HCT116 (cell line): ENCODE data around the gene KIAA1549. TPM values are rescaled to one million over a fixed set of nuclear protein-coding genes. Genes with fewer than 3 reads are reported as not detected.

Experiments
- ATAC-seq: fragments of 200-7000 bp; cut with Tn5 transposase; 2 replicates; pipeline ENCODE4 v1.9.1; 2020; ENCODE audit warnings: mild to moderate bottlenecking, moderate library complexity
- BruUV-seq: library from RNA; stranded (reverse); fragments of 400-500 nt; replicated peaks from 2 replicates; lab custom pipeline; 2021; lab: Mats Ljungman, UMichigan
- CTCF ChIA-PET: fragments of 300-600 bp; sonication (Branson Sonifier 250); formaldehyde crosslinking; loops from one replicate; lab custom pipeline; 2021; ENCODE audit warnings: antibody characterized with exemption; lab: Charles Lee
- POLR2A ChIA-PET: fragments of 300-600, 350-600 bp; sonication (Branson Sonifier 250); formaldehyde crosslinking; loops from one replicate; lab custom pipeline; 2021; ENCODE audit warnings: antibody characterized with exemption; lab: Charles Lee
- RAD21 ChIA-PET, 2 experiments: fragments of 300-600 bp; sonication (Branson Sonifier 250); formaldehyde crosslinking; loops; one replicate each; lab custom pipeline; 2023; ENCODE audit warnings: low total read pairs in 2 of 2; ENCODE audit not compliant: uncharacterized antibody in 2 of 2, unreplicated experiment in 2 of 2, low non-redundant PET in 1 of 2; lab: Charles Lee
- DNase-seq: peaks from one replicate; pipeline ENCODE4 v3.0.0-alpha.2; 2010; ENCODE audit warnings: low read depth, low spot score
- H2AFZ ChIP-seq: fragments of 200-600 bp; shearing (Covaris generic), sonication (generic); 2 replicates; pipeline ENCODE4 v1.6.1; 2017; ENCODE audit warnings: low read depth, mixed run types, mixed read lengths, antibody characterized with exemption, low read length; ENCODE audit not compliant: poor library complexity, severe bottlenecking
- H3K27ac ChIP-seq: 2 replicates; pipeline ENCODE4 v1.5.1; 2012; ENCODE audit warnings: low read depth, low read length
- H3K27me3 ChIP-seq: fragments of 200-600 bp; sonication (generic); 2 replicates; pipeline ENCODE4 v1.6.1; 2016; ENCODE audit warnings: mixed run types, low read length, mixed read lengths; ENCODE audit not compliant: insufficient read depth
- H3K36me3 ChIP-seq, 2 experiments: fragments of 200-500 bp in 1 of 2; fragments of 200-600 bp in 1 of 2; sonication (Bioruptor generic) in 1 of 2; sonication (generic) in 1 of 2; 2 replicates each; pipeline versions ENCODE4 v1.5.1 to v1.6.1; 2014 to 2016; ENCODE audit warnings: low read length in 2 of 2, inconsistent platforms in 1 of 2, mixed read lengths in 1 of 2, mixed run types in 1 of 2; ENCODE audit not compliant: insufficient read depth in 2 of 2, control insufficient read depth in 1 of 2
- H3K4me1 ChIP-seq, 2 experiments: fragments of 200-600 bp in 1 of 2; sonication (generic) in 1 of 2; 2 replicates each; pipeline versions ENCODE4 v1.5.1 to v1.6.1; 2012 to 2017; ENCODE audit warnings: low read length in 2 of 2, inconsistent platforms in 1 of 2, mild to moderate bottlenecking in 1 of 2, mixed read lengths in 1 of 2, mixed run types in 1 of 2, moderate library complexity in 1 of 2; ENCODE audit not compliant: insufficient read depth in 2 of 2, control insufficient read depth in 1 of 2
- H3K4me2 ChIP-seq: fragments of 200-600 bp; sonication (generic); 2 replicates; pipeline ENCODE4 v1.6.1; 2017; ENCODE audit warnings: mixed run types, low read length, mixed read lengths
- H3K4me3 ChIP-seq, 2 experiments: fragments of 200-600 bp in 1 of 2; sonication (generic) in 1 of 2; replicated peaks in 1 of 2; 2 replicates each; pipeline ENCODE4 v1.5.1; 2011 to 2016; ENCODE audit warnings: low read length in 2 of 2, control low read depth in 1 of 2, low read depth in 1 of 2, mild to moderate bottlenecking in 1 of 2, mixed read lengths in 1 of 2, mixed run types in 1 of 2
- H3K79me2 ChIP-seq: fragments of 200-600 bp; sonication (generic); 2 replicates; pipeline ENCODE4 v1.6.1; 2017; ENCODE audit warnings: mild to moderate bottlenecking, mixed run types, low read length, moderate library complexity, mixed read lengths; ENCODE audit not compliant: insufficient read depth
- H3K9ac ChIP-seq: fragments of 200-600 bp; sonication (generic); 2 replicates; pipeline ENCODE4 v1.6.1; 2016; ENCODE audit warnings: low read length, mixed read lengths
- H3K9me2 ChIP-seq: fragments of 200-600 bp; sonication (generic), shearing (Covaris generic); 2 replicates; pipeline ENCODE4 v1.6.1; 2017; ENCODE audit warnings: mixed run types, mild to moderate bottlenecking, moderate library complexity; ENCODE audit not compliant: insufficient read depth
- H3K9me3 ChIP-seq, 2 experiments: fragments of 200-500 bp in 1 of 2; fragments of 200-600 bp in 1 of 2; sonication (Bioruptor generic) in 1 of 2; sonication (generic) in 1 of 2; 2 replicates each; pipeline ENCODE4 v1.6.1; 2014 to 2017; ENCODE audit warnings: low read length in 2 of 2, mixed read lengths in 2 of 2, inconsistent platforms in 1 of 2, low read depth in 1 of 2, mild to moderate bottlenecking in 1 of 2, mixed run types in 1 of 2, moderate library complexity in 1 of 2; ENCODE audit not compliant: control insufficient read depth in 1 of 2, insufficient read depth in 1 of 2
- H4K20me1 ChIP-seq: fragments of 200-600 bp; sonication (generic), shearing (Covaris generic); 2 replicates; pipeline ENCODE4 v1.6.1; 2017; ENCODE audit warnings: mixed run types, mild to moderate bottlenecking, moderate library complexity; ENCODE audit not compliant: insufficient read depth
- ATF3 ChIP-seq: IDR thresholded peaks from 2 replicates; pipeline ENCODE4 v1.6.1; 2012
- CBX3 ChIP-seq: IDR thresholded peaks from 2 replicates; pipeline ENCODE4 v1.6.1; 2012; ENCODE audit warnings: low read depth
- CEBPB ChIP-seq: IDR thresholded peaks from 2 replicates; pipeline ENCODE4 v1.6.1; 2012; ENCODE audit warnings: low read depth
- CTCF ChIP-seq, 3 experiments: fragments of 200-600 bp in 1 of 3; sonication (generic) in 1 of 3; IDR thresholded peaks in 2 of 3; conservative IDR thresholded peaks in 1 of 3; 2 replicates each; pipeline ENCODE4 v1.5.1; 2012 to 2017; ENCODE audit warnings: low read depth in 2 of 3, low read length in 2 of 3, antibody characterized with exemption in 1 of 3, borderline replicate concordance in 1 of 3, control low read depth in 1 of 3, mild to moderate bottlenecking in 1 of 3, mixed read lengths in 1 of 3, mixed run types in 1 of 3, moderate library complexity in 1 of 3; ENCODE audit not compliant: insufficient read depth in 1 of 3
- EGR1 ChIP-seq: IDR thresholded peaks from 2 replicates; pipeline ENCODE4 v1.6.1; 2012; ENCODE audit warnings: low read depth
- ELF1 ChIP-seq: IDR thresholded peaks from 2 replicates; pipeline ENCODE4 v1.6.1; 2012; ENCODE audit warnings: low read depth, borderline replicate concordance
- EZH2 ChIP-seq: fragments of 200-600 bp; sonication (generic); IDR thresholded peaks from 2 replicates; pipeline ENCODE4 v1.6.1; 2017; ENCODE audit warnings: antibody characterized with exemption, mixed run types
- FOSL1 ChIP-seq: IDR thresholded peaks from 2 replicates; pipeline ENCODE4 v1.6.1; 2012; ENCODE audit warnings: low read depth
- JUND ChIP-seq: IDR thresholded peaks from 2 replicates; pipeline ENCODE4 v1.6.1; 2012
- MAX ChIP-seq: IDR thresholded peaks from 2 replicates; pipeline ENCODE4 v1.6.1; 2012
- POLR2A ChIP-seq: IDR thresholded peaks from 2 replicates; pipeline ENCODE4 v1.7.0; 2011; ENCODE audit warnings: borderline replicate concordance; ENCODE audit not compliant: insufficient read depth, insufficient read length; ENCODE audit errors: extremely low read depth
- POLR2AphosphoS5 ChIP-seq: IDR thresholded peaks from 2 replicates; pipeline ENCODE4 v1.6.1; 2011; ENCODE audit warnings: mild to moderate bottlenecking, low read depth, low read length, moderate library complexity
- RAD21 ChIP-seq: IDR thresholded peaks from 2 replicates; pipeline ENCODE4 v1.6.1; 2012; ENCODE audit warnings: low read depth, mild to moderate bottlenecking
- SIN3A ChIP-seq: IDR thresholded peaks from 2 replicates; pipeline ENCODE4 v1.6.1; 2012; ENCODE audit warnings: low read depth
- SP1 ChIP-seq: IDR thresholded peaks from 2 replicates; pipeline ENCODE4 v1.6.1; 2012; ENCODE audit warnings: low read depth
- SRF ChIP-seq: IDR thresholded peaks from 2 replicates; pipeline ENCODE4 v1.6.1; 2012; ENCODE audit warnings: low read depth
- YY1 ChIP-seq: IDR thresholded peaks from 2 replicates; pipeline ENCODE4 v1.6.1; 2011; ENCODE audit warnings: low read length, low read depth, moderate library complexity, mild to moderate bottlenecking; ENCODE audit not compliant: insufficient replicate concordance; ENCODE audit errors: extremely low read depth
- intact Hi-C: fragments of 100-400 bp; cut with micrococcal nuclease; formaldehyde crosslinking; loops from 2 replicates; pipeline ENCODE4 v1.10.0; 2022
- total RNA-seq: library from RNA; stranded (reverse); gene quantifications from one replicate; pipeline ENCODE4 v1.2.1, GENCODE V29; 2021; ENCODE audit not compliant: unreplicated experiment

Gene KIAA1549
- total RNA-seq, 1 experiment from 2014 or later: 3.9 TPM

GRCh38 chr7:138895679-138896078 is 85.5 kb downstream of the KIAA1549 start:
- H3K27ac ChIP-seq: no peak overlapping the region
- H3K4me1 ChIP-seq: peaks cover 0 to 17% of the 10 kb centered on the region in 2 experiments; a peak in 2 of 4 replicates
- no peaks in the 10 kb centered on the region for H3K9me3 ChIP-seq
- H3K9me2 ChIP-seq: no peaks in the 10 kb centered on the region
- ChIA-PET POLR2A (no interaction called here), RAD21 (no interaction called here)
- no peak overlapping the region for H3K4me3 ChIP-seq
- ATAC-seq (peak; percentile 32; the same call in 1 of the 2 replicates), DNase-seq (no peak)
- no peaks in the 10 kb centered on the region for H3K79me2 ChIP-seq
- no TSS peak for BruUV-seq
- intact Hi-C loops: no loop called here
- H3K36me3 ChIP-seq: 0 out of 4 replicates have a peak, but pooled peaks cover 0 to 2% of the 10 kb centered on the region in 2 experiments
- no peaks in the 10 kb centered on the region for H4K20me1 ChIP-seq
- TF ChIP-seq POLR2AphosphoS5 (no peak), SRF (no peak), ELF1 (no peak), MAX (no peak), CBX3 (no peak), ATF3 (no peak), SP1 (no peak), YY1 (no peak), POLR2A (no peak), CEBPB (no peak), JUND (no peak), RAD21 (no peak), FOSL1 (no peak), EZH2 (no peak), EGR1 (no peak), SIN3A (no peak), CTCF (IDR thresholded peaks at IDR 0.05 in 2 of 3, conservative IDR thresholded peaks at IDR 0.05 in 1 of 3; ENCODE audit: borderline replicate concordance in 1 of 3, insufficient read depth in 1 of 3, low read depth in 2 of 3, low read length in 2 of 3) (no peak)
- TF ChIP-seq, all 23 proteins: peak for 0
- Histone ChIP-seq H2AFZ (no peak overlapping the region), H3K27me3 (no peaks in the 10 kb centered on the region), H3K4me2 (peak overlapping the region; percentile 11; the same call in 1 of the 2 replicates), H3K9ac (no peak overlapping the region)
- CTCF ChIA-PET: interaction anchor here (0.7 kb wide), 1 partner anchor 9 kb away, joined by 3 read pairs; no protein-coding TSS in a partner anchor
